HG03103 (cell line): Measurements from ENCODE around the gene AFG1L.
"Not testable (repeated sequence)": the region's sequence is repeated elsewhere in the genome, so short reads cannot be mapped to it uniquely, and the experiment has no call there.

Experiments
- ATAC-seq: cut with Tn5 transposase; IDR thresholded peaks from one replicate; pipeline ENCODE4 v1.9.1; 2021; ENCODE audit warnings: low read depth; ENCODE audit not compliant: unreplicated experiment

Gene AFG1L

DNA sequence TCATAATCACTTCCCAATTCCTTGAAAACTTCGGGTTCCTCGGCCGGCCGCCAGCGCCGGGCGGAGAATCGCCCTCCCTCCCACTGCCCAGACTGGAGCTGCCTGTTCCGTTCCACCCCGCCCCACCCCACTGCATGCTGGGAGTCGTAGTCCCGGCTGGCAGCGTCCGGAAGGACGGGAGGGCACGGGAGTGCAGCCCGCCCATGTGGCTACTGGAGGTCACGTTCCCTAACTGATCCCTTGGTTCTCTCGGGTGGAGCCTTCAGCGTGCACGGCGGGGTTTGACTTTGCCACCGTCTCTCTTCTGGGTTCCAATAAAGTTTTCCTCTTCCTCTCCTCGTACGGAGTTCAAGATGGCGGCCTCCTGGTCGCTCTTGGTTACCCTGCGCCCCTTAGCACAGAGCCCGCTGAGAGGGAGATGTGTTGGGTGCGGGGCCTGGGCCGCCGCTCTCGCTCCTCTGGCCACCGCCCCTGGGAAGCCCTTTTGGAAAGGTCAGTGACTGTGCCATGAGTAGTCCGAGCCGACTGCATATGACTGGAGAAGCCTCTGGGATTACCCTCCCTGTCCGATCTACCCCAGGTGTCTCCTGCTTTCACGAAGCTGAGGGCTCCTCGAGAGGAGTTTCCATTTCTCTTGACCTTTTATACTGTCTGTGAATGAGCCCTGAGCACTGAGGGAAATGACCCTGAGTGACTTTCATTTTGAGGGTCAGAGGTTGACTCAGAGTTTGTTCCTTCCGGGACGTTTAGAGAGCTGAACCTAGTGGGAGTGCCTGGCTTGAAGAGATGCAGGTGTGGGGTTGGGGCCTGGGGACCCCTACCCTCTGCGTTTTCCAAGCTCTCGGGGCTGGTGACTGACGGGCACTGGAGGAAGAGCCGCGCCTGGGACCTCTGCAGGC, at the start of gene AFG1L:
TSS of gene AFG1L (plus strand) at position 328 of the 899 bp plus-strand sequence. CDS start at position 354, 26 bp downstream.
- ATAC-seq, result peak; percentile 70

DNA sequence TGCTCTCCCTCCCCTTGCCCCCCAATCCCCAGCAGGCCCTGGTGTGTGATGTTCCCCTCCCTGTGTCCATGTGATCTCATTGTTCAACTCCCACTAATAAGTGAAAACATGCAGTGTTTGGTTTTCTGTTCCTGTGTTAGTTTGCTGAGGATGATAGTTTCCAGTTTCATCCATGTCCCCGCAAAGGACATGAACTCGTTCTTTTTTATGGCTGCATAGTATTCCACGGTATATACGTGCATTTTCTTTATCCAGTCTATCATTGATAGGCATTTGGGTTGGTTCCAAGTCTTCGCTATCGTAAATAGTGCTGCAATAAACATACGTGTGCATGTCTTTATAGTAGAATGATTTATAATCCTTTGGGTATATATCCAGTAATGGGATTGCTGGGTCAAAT, 49.8 kb upstream of the AFG1L start:
- not testable (repeated sequence) for ATAC-seq

- ATAC-seq, result no peak
Observed at GRCh38 chr6:108247965-108248536, 46.8 kb upstream of the AFG1L start.

DNA sequence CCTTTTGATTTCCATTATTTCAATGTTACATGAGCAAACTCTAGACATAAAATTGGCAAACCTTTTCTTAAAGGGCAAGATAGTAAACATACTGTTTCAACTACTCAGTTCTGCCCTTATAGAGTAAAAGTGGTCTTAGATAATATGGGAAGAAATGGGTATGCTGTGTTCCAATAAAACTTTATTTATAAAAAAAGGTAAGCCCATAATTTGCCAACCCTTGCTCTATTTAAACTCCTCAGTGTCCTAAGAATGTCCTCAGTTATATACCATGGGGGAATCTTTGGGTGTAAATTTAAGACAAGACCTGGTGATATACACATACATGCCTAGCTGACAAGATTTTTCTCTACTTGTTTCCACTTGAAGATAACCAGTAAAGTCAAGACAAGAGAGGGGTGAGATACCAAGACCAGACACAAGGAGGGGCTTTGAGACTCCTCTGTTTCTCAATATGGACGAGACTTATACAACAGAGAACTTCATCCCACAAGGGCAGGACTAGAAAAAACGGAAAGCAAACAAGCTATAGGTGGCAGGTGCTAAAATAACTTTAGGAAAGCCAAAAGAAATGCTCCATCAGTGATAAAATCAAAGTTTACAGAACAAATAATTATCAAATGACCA, 44.5 kb upstream of the AFG1L start:
- no peak for ATAC-seq

GRCh38 chr6:108251252-108251651, 43.6 kb upstream of the AFG1L start:
- no peak for ATAC-seq

DNA sequence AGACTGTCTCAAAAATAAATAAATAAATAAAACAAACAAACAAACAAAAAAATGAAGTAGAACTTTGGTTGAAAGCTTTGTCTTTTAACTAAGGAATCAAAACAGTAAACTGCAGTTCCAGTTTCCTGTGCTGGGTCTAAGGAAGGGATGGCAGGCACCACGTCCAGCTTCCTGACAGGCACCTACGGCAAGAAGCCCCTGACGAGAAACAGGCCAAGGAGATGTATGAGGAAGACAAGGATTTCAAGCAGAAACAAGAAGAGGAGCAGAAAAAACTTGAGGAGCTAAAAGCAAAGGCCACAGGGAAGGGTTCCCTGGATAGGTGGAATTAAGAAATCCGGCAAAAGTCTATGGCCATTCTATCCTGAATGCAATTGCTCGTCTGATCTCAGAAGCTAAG, 42.8 kb upstream of the AFG1L start:
- no peak for ATAC-seq

DNA sequence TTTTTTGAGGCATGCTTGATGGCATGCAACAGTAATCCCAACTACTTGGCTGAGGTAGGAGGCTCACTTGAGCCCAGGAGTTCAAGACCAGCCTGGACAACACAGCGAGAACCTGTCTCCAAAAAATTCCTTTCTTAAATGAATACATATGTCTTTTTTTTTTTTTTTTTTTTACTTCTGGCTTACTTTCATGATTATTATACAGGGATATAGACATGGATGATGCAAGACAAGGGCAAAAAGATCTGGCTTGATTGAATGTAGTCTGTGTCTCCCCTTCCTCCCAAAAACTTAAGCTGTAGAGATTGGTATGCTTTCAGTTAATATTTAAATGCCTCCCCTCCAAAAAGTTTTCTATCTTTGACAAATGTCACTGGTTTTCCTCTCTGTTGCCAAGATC, 41.6 kb upstream of the AFG1L start:
- ATAC-seq, result no peak

DNA sequence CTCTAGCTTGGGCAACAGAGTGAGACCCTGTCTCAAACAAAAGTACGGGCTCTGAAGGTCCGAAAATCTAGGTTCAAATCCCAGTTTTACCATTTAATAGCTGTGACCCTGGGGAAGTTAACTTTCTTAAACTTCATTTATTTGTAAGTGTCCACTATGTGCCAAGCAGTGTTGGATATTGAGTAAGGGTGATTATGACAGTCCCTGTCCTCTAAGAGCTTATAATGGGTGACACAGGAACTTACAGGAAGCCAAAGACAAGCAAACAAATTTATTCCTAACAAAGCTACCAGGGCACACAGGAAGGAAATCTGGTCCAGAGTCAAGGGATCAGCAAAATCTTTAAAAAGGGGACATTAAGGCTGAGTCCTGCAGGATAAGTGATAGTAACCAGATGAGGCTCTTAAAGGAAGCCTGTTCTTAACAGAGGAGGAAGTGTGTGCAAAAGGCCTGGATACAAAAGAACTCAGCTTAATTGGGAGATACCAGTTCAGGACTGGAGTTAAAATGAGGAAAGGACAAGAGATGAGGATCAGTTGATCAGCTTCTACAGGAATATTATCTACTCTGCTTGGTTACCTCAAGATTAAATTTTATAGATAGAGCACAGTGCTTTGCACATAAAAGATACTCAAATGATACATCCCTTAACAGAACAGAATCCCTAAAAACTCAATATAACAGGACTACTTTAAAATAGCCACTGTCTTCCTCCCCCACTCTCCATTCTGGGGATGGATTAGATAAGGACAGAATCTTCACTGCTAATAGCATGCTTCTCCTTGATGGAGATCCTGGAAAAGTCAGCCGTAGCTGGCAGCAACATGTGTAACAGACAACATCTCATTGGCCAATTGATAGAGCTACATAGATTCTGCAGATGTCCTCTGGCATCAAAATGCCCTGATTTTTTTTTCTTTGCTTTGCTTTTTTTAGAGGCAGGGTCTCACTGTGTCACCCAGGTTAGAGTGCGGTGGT, 40.1 kb upstream of the AFG1L start:
- no peak for ATAC-seq

DNA sequence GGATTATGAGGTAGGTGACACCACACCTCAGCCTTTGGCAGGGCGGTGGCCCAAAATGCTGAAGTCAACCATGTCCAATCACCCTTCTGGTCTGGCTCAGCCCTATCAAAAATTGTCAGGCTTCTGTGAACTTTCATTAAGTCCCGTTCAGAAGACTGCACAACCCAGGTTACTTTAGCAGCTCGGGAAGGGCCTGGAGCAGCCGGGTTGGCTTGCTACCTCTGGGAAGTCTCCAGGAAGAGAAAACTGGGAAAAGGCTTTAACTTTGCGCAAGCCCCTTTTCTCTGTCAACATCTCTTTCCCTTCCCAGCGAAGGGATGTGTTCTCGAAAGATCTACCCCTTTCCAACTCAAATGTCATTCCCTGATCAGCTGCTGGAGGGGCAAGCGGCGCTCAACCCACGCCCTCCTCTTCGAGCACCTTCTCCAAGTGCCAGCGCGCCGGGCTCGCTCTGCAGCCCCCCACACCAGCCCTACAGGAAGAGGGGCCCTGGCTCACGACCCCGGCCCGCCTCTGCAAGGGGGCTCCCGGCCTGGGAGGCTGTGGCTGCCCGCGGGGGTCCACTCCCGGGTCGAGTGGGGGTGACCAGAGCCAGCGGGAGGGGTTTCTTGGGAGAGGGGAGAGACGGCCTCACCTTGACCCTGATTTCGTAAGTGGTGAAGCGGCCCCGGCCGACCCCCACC, 34.6 kb upstream of the AFG1L start:
- ATAC-seq, result peak; percentile 9

GRCh38 chr6:108260809-108261569, 33.9 kb upstream of the AFG1L start, which contains the start of gene SNX3:
Gene SNX3, minus strand, starts transcription at chr6:108261040. Its CDS starts 119 bp downstream, at chr6:108260921.
- ATAC-seq, result peak; percentile 84

DNA sequence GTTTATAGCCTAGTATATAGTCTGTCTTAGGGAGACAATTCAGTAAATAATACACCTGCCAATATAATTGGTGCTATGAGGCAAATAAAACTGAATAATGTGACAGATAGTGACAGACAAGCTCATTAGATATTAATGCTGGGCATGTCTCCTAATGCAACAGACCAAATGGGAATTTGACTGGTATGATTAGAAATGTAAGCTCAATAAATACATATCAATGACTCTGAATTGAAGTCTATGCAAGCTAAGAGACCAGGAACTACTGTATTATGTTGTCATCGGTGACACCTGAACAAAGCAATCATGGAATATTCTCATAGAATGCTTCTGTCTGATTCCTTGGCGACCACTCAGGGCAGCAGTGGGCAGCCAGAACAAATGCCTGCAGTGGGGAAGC, 31.5 kb upstream of the AFG1L start:
- ATAC-seq, result no peak

DNA sequence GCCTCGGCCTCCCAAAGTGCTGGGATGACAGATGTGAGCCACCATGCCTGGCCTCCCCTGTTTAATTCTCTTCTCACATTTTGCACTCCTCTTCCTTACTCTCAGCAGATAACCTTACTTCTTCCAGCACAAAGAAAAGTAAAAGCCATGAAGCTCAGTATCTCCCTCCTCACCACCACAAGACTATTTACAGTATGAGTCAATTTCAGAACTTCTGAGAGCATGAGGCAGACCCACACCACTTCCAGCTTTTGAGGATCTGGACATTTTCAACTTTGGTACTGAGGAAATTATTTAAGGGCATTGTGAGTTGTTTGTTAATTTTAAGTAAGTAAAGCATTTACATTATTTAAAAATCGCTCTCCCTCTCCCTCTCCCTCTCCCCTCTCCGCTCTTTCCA, 26.0 kb upstream of the AFG1L start:
- ATAC-seq, result no peak

DNA sequence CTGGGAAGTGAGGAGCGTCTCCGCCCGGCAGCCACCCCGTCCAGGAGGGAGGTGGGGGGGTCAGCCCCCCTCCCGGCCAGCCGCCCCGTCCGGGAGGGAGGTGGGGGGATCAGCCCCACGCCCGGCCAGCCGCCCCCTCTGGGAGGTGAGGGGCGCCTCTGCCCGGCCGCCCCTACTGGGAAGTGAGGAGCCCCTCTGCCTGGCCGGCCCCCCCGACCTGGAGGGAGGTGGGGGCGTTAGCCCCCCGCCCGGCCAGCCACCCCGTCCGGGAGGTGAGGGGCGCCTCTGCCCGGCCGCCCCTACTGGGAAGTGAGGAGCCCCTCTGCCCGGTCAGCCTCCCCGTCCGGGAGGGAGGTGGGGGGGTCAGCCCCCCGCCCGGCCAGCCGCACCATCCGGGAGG, 24.9 kb upstream of the AFG1L start:
- ATAC-seq, result not testable (repeated sequence)

- ATAC-seq, result no peak
Observed at GRCh38 chr6:108274546-108274945, 20.3 kb upstream of the AFG1L start.

GRCh38 chr6:108275976-108276375, 18.9 kb upstream of the AFG1L start:
- no peak for ATAC-seq

DNA sequence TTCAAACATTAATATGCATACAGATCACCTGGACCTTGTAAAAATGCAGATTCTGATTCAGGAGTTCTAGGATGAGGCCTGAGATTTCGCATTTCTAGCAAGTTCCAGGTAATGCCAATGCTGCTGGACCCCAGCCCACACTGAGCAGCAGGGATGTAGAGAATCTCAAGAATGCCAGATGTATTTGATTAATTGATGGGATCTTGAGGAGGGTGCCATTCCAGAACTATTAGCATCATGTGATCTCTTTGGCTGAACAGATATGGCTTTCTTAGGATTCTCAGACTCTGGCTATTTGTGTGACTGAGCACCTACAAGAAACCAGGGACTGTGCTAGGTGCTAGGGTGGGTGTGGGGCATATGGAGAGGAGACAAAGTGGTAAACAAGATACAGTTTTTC, 17.6 kb upstream of the AFG1L start:
- ATAC-seq, result no peak

DNA sequence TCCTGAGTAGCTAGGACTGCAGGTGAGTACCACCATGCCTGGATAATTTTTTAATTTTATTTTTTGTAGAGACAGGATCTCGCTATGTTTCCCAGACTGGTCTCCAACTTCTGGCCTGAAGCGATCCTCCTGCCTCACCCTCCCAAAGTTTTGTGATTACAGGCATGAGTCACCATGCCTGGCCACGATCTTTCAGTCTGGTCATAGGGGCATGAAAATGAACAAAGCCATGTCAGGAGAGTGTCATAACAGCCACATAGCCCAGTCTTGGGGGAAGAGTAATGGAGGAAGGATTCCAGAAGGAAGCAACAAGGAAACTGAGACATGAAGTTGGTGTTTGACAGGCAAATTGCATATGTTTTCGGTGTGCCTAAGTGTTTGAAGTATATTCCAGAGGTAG, 17.0 kb upstream of the AFG1L start:
- no peak for ATAC-seq

DNA sequence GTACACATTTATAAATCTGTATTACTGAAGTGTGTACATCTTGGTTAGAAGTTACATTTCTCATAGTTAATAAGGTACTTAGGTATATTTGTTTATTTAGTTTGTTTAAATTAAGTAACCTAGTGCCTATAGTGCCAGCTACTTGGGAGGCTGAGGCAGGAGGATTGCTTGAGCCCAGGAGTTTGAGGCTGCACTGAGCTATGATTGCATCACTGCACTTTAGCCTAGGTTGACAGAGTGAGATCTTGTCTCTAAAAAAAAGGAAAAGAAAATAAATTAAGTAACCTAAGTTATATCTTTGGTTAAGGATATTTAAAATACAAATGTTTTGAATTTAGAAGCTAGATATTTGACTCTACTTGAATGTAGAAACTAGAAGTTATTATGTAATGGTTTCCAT, 9.5 kb upstream of the AFG1L start:
- no peak for ATAC-seq

DNA sequence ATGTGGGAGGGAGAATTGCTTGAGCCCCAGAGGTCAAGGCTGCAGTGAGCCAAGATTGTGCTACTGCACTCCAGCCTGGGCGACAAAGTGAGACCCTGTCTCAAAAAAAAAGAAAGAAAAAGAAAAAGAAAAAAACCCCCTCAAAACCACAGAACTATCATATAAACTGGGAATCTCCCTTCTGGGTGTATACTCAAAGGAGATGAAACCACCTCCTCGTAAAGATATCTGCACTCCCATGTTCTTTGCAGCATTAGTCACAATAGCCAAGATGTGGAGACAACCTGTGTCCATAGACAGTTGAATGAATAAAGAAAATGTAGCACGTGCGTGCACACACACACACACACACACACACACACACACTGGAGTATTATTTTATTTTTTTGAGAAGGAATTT, 8.5 kb upstream of the AFG1L start:
- ATAC-seq, result no peak
